ENCODE results near the gene RHOV. TPM values are rescaled to one million over a fixed set of nuclear protein-coding genes. Genes with fewer than 3 reads are reported as not detected.

Gene RHOV
- total and polyA plus RNA-seq, 2 of the 4 experiments (the other 2 are of a cell fraction): 0.10 TPM; not detected in 1

GRCh38 chr15:40872791-40873693, 992 bp downstream of the RHOV start:
- no peak overlapping the region for H2AK5ac ChIP-seq (ENCODE audit: low read depth, low read length)
- no peak overlapping the region for H4K8ac ChIP-seq (ENCODE audit: low read depth in 2 of 2, low read length in 2 of 2)
- H4K5ac ChIP-seq (ENCODE audit: low read depth, low read length): no peak overlapping the region
- WGBS, 2 experiments (ENCODE audit: extremely low coverage in 2 of 2, insufficient read length in 1 of 2): 63% methylated on average over 12 of the region's 33 CpGs; no CpG with 5 or more reads in 1 of the 2 experiments
- peak overlapping the region; percentile 97 for H3K4me2 ChIP-seq (ENCODE audit: low read depth, low read length)
- ATAC-seq (ENCODE audit: low read depth) (no peak), DNase-seq (no peak)
- no peaks in the 10 kb centered on the region for H4K20me1 ChIP-seq (ENCODE audit: insufficient read depth, low read length)
- intact Hi-C loops (cut with micrococcal nuclease) (no loop called here), in situ Hi-C loops (cut with MboI; ENCODE audit: low sequenced_read_pairs) (no loop called here), dilution Hi-C loops (cut with HindIII; ENCODE audit: low sequenced_read_pairs, unreplicated experiment) (no loop called here)
- H3K23ac ChIP-seq (ENCODE audit: low read depth, low read length): no peak overlapping the region
- H3K4me3 ChIP-seq (ENCODE audit: insufficient read depth, low read depth, low read length): peak overlapping the region; percentile 62
- ChIA-PET POLR2A (ENCODE audit: unreplicated experiment) (interaction anchor here (0.5 to 0.6 kb wide), 2 partner anchors 74 to 80 kb away, joined by 3 to 4 read pairs; partner anchors contain the start of gene CHAC1), CTCF (interaction anchor here (1.7 to 2.3 kb wide), 2 partner anchors 14 kb away, joined by 5 to 15 read pairs; no protein-coding TSS in a partner anchor)
- H3K9me1 ChIP-seq (ENCODE audit: insufficient read depth, low read length): no peaks in the 10 kb centered on the region
- no peak overlapping the region for H2BK20ac ChIP-seq (ENCODE audit: low read depth, low read length)
- no TSS peak for BruUV-seq (replicated peaks)
- no peak overlapping the region for H4K91ac ChIP-seq (ENCODE audit: insufficient read depth, low read depth, low read length)
- no peak overlapping the region for H3K9ac ChIP-seq (ENCODE audit: low read depth, low read length)
- no peak overlapping the region for H2BK5ac ChIP-seq (ENCODE audit: low read depth, low read length, poor library complexity, severe bottlenecking)
- H3K79me1 ChIP-seq (ENCODE audit: low read depth in 1 of 2, low read length in 2 of 2): no peaks in the 10 kb centered on the region
- H3K4me1 ChIP-seq (ENCODE audit: control insufficient read depth, insufficient read depth, low read length): no peaks in the 10 kb centered on the region
- H3K27ac ChIP-seq (ENCODE audit: insufficient read depth, low read length): no peak overlapping the region
- no peak overlapping the region for H3K56ac ChIP-seq (ENCODE audit: extremely low read depth, insufficient read depth, low read length)
- H3K36me3 ChIP-seq (ENCODE audit: control insufficient read depth, insufficient read depth, low read length): no peaks in the 10 kb centered on the region
- H2AFZ ChIP-seq (replicated peaks; ENCODE audit: low read length, poor library complexity): peak overlapping the region; percentile 80
- no peaks in the 10 kb centered on the region for H3K9me3 ChIP-seq (ENCODE audit: control insufficient read depth, insufficient read depth, low read length)
- peaks cover 25% of the 10 kb centered on the region for H3K27me3 ChIP-seq (ENCODE audit: control insufficient read depth, insufficient read depth, low read length)
- H3K4ac ChIP-seq (ENCODE audit: low read depth, low read length): no peak overlapping the region
- H2BK15ac ChIP-seq (ENCODE audit: low read depth, low read length): no peak overlapping the region
- H3K14ac ChIP-seq (replicated peaks; ENCODE audit: low read depth, low read length): no peak overlapping the region
- H2BK120ac ChIP-seq (ENCODE audit: low read depth, low read length): no peak overlapping the region
- H2AK9ac ChIP-seq (replicated peaks; ENCODE audit: low read depth, low read length, poor library complexity): no peak overlapping the region
- no peak overlapping the region for H3K18ac ChIP-seq (ENCODE audit: low read depth, low read length)
- no peak for TF ChIP-seq MAZ (IDR thresholded peaks at IDR 0.05; ENCODE audit: borderline replicate concordance, low read depth, low read length)
- TF ChIP-seq BHLHE40 (IDR thresholded peaks at IDR 0.05; ENCODE audit: low read depth, low read length): no peak
- TF ChIP-seq, protein P1, sequence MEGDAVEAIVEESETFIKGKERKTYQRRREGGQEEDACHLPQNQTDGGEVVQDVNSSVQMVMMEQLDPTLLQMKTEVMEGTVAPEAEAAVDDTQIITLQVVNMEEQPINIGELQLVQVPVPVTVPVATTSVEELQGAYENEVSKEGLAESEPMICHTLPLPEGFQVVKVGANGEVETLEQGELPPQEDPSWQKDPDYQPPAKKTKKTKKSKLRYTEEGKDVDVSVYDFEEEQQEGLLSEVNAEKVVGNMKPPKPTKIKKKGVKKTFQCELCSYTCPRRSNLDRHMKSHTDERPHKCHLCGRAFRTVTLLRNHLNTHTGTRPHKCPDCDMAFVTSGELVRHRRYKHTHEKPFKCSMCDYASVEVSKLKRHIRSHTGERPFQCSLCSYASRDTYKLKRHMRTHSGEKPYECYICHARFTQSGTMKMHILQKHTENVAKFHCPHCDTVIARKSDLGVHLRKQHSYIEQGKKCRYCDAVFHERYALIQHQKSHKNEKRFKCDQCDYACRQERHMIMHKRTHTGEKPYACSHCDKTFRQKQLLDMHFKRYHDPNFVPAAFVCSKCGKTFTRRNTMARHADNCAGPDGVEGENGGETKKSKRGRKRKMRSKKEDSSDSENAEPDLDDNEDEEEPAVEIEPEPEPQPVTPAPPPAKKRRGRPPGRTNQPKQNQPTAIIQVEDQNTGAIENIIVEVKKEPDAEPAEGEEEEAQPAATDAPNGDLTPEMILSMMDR (conservative IDR thresholded peaks at IDR 0.05; ENCODE audit: low read depth, low read length): no peak
- TF ChIP-seq CHD1 (IDR thresholded peaks at IDR 0.05; ENCODE audit: low read depth, low read length): no peak
- no peak for TF ChIP-seq RFX5 (IDR thresholded peaks at IDR 0.05; ENCODE audit: low read depth, low read length)
- TF ChIP-seq FOS (IDR thresholded peaks at IDR 0.05; ENCODE audit: low read depth, low read length): no peak
- TF ChIP-seq, protein P2, sequence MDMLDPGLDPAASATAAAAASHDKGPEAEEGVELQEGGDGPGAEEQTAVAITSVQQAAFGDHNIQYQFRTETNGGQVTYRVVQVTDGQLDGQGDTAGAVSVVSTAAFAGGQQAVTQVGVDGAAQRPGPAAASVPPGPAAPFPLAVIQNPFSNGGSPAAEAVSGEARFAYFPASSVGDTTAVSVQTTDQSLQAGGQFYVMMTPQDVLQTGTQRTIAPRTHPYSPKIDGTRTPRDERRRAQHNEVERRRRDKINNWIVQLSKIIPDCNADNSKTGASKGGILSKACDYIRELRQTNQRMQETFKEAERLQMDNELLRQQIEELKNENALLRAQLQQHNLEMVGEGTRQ (IDR thresholded peaks at IDR 0.05; ENCODE audit: low read depth, low read length): no peak
- no peak for TF ChIP-seq SMC3 (IDR thresholded peaks at IDR 0.05; ENCODE audit: low read depth, low read length)
- no peak for TF ChIP-seq CEBPB (IDR thresholded peaks at IDR 0.05; ENCODE audit: low read depth, low read length)
- no peak for TF ChIP-seq POLR2A (IDR thresholded peaks at IDR 0.05; ENCODE audit: low read depth, low read length)
- TF ChIP-seq RAD21 (IDR thresholded peaks at IDR 0.05; ENCODE audit: low read length): no peak
- no peak for TF ChIP-seq MAFK (IDR thresholded peaks at IDR 0.05; ENCODE audit: low read depth, low read length)
- no peak for TF ChIP-seq NFE2L2 (IDR thresholded peaks at IDR 0.05; ENCODE audit: low read depth, low read length)
- TF ChIP-seq ELK1 (IDR thresholded peaks at IDR 0.05; ENCODE audit: borderline replicate concordance, low read depth, low read length): no peak
- no peak for TF ChIP-seq MXI1 (IDR thresholded peaks at IDR 0.05; ENCODE audit: borderline replicate concordance, low read depth, low read length)

Data from IMR-90 (cell line).